ENCODE data around the gene PAPSS2.
"Not testable (repeated sequence)": the region's sequence is repeated elsewhere in the genome, so short reads cannot be mapped to it uniquely, and the experiment has no call there.

PAPSS2 gene

DNA sequence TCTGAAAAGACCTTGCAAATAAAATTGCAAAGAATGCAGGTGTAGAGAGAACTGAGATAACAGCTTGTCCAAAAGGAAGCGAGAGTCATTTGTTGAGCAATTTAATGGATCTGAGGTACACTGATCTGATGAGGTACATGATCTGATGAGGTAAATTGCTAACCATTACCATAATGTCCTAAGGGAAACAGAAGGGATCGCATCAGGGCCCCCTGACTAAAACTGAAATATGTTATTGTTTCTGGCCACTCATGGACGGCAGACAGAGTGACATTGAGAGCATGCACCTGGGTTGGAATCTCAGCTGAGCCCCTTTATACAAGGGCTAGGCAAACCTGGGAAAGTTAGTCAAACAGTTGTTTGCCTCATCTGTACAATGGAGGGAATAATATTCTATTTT, 15.8 kb upstream of the PAPSS2 start:
- no peak for DNase-seq

DNA sequence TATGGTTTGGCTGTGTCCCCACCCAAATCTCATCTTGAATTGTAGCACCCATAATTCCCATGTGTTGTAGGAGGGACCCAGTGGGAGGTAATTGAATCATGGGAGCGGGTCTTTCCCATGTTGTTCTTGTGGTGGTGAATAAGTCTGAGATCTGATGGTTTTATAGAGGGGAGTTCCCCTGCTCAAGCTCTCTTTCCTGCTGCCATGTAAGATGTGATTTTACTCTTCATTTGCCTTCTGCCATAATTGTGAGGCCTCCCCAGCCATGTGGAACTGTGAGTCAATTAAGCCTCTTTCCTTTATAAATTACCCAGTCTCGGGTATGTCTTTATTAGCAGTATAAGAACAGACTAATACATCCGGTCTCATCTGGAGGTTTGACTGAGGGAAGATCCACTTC, 15.2 kb upstream of the PAPSS2 start:
- not testable (repeated sequence) for DNase-seq

DNA sequence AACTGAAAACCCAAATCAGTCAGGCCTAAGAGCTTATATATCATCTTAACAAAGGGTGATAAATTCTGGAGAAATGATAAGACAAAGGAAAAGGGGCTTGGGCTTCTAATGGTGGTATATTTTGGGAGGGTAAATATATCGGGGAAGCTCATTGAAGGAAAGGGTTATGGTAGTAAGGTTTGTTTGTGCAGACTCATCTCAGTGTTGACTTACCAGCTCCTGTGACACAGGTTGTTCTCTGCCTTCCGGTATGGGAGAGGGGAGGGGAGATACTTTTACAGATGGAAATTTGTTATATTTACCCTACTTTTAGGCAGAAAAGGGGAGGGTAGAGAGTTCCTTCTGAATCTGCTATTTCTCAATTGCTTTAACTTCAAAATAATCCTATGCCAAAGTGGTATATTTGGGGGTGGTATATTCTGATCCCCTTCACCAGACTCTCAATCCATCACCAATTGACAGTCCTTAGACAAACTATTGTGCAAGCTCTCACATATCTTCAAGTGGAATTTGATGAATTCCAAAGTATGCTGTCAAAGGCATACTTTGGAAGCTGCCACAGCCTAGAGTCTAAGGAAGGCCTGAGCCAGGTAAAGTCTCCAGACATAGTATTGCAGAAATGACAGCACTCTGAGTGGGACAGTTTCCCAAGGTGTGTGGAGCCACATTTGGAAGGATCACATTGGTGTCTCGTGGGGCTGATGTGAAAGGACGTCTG, 13.3 kb upstream of the PAPSS2 start:
- DNase-seq = no peak

DNA sequence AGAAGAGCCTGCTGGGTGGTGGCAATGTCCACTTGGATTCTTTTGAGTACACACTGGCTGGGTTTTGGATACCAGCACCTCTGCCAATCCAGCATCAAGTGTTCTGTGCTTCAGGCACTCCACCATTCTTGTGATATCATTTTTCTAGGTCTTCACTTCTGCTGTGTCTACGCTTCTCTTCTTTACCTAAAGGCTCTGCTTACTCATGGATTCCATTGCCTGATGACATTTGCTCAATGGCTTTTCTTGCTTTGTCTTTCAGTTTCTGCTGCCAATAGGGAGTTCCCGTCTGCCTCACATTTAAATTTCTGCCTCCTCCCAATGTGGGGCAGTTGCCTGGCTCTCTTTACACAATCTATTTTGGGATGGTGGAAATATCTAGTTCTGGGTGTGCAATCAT, 12.7 kb upstream of the PAPSS2 start:
- DNase-seq = no peak

DNA sequence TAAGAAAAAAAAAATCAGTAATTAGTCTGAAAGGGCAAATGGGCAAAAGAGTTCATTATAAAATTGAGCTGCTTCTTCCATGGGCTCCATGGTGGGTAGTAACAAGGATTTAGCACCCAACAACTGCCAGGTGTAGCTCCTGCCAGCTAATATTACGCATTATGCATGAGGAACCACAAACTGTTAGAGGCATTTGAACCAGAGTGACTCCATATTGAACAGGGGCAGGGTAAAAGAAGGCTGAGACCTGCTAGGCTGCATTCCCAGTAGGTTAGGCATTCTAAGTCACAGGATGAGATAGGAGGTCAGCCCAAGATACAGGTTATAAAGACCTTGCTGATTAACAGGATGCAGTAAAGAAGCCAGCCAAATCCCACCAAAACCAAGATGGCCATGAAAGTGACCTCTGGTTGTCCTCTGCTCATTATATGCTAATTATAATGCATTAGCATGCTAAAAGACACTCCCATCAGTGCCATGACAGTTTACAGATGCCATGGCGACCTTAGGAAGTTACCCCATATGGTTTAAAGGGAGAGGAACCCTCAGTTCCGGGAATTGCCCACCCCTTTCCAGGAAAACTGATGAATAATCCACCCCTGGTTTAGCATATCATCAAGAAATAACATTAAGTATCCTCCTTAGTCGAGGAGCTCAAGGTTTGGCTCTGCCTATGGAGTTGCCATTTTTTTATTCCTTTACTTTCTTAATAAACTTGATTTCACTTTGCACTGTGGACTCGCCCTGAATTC, 8.7 kb upstream of the PAPSS2 start:
- no peak for DNase-seq

DNA sequence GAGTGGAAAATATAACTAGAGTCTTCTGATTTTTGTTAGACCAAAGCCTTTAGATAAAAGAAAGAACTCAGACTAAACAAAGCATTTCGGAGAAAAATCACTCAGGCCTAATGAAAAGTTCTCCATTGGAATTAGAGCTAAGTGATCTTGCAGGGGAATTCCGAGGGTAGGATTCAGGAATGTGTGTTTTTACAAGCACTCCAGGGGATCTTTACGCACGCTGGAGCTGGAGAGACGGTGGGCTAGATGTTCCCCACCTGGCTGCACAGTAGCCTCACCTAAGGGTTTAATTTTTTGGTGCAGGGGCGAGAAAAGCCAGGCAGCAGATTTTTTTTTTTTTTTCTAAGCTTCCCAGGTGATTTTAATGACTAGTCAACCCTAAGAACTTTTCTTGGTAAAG, 7.9 kb upstream of the PAPSS2 start:
- no peak for DNase-seq

DNA sequence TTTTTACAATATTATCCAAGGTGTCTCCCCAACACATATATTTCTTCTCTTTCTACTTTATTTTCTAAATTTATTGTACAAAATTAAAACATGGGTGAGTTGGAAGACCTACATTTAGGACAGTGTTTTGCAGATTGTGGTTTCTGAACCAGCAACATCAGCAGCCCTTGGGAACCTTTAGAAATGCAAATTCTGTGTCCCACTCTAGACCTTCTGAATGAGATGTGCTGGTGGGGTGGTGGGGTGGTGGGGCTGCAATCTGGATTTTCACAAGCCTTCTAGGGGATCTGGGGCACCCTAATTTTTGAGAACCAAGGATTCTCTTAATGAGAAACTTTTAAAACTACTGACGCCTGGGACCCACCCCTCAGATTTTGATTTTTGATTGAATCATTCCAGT, 7.4 kb upstream of the PAPSS2 start:
- no peak for DNase-seq

DNA sequence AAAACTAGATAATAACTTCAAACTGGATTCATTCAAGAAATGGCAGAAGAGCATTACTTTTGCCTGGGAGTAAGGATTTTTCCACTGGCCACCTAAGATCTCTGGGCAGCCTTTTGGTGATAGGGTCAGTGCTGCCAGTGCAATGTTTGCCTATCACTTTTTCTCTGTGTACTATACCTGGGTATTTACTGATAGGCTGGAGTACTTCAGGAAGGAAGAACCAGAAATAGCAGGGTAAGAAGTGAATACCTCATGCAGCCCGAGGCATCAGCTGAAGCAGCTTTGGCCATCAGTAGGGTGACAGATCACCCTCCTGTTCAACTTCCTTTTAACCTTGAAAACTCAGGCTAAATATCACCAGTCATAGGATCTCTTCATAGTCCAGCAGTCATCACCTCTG, 5.5 kb upstream of the PAPSS2 start:
- DNase-seq = no peak

DNA sequence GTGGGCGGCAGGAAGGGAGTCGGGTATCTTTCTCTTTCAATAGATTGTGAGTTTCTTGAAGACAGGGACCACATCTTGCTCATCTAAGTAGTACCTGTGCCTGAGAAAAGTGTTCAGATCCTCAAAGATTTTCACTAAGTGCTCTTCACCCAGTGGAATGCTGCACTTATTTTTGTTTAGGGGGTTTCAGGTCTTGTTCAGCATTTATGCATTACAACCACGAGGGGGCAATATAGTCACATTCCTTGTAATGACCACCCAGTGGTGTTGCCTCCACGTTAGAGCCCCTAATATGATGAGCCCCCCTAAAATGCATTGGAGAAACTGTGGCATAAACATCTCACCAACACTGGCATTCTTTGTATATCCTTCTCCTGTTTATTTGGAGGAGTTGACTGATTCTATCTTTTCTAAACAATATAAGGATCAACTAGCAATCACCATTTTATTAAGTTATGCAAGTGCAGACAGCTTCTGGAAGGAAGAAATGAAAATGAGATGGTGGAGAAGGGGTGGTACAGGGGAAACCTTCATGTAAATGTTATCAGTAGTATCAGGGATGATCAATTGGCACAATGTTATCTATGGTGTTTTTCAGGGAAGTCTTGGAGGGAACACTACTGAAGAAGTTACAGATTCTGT, 3.1 kb upstream of the PAPSS2 start:
- DNase-seq = no peak

DNA sequence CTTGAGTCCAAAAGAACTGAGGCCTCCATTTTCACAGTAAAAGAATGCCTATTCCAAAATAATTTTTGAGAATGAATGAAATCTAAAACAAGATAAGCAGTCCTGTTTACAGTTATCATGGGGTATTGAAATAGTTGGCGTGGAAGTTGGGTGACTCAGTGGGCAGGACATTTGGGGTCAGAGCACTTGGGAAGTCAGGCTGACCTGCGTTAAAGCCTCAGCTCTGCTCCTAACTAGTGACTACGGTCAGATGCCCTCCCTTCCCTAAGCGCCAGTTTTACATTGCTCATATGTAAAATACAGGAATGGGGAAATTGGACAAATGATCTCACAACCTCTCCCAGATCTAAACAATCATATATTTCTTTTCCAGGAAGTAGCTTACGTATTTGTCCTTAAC, 2.3 kb upstream of the PAPSS2 start:
- DNase-seq = no peak

DNA sequence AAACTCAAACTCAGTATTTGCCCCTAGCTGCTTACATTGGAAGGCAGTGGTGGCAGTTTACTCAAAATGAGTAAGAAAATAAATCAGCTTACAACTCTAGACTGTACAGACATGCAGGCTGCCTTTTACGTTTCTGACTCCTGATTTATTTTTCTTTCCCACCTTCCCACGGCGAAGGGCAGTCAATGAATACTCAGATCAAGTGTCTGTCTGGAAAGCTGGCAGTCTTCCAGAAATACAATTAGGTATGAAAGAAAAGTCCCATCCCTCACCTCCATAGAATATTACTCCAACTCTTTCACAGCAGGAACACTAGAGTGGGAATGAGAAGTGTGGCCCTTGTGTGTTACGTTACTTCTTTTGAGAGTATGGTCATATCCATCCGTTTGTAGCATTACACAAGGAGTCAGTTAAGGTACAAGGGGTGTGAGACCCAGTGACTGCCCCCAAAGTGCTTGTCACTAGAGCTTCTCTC, 1.3 kb upstream of the PAPSS2 start:
- DNase-seq = no peak

DNA sequence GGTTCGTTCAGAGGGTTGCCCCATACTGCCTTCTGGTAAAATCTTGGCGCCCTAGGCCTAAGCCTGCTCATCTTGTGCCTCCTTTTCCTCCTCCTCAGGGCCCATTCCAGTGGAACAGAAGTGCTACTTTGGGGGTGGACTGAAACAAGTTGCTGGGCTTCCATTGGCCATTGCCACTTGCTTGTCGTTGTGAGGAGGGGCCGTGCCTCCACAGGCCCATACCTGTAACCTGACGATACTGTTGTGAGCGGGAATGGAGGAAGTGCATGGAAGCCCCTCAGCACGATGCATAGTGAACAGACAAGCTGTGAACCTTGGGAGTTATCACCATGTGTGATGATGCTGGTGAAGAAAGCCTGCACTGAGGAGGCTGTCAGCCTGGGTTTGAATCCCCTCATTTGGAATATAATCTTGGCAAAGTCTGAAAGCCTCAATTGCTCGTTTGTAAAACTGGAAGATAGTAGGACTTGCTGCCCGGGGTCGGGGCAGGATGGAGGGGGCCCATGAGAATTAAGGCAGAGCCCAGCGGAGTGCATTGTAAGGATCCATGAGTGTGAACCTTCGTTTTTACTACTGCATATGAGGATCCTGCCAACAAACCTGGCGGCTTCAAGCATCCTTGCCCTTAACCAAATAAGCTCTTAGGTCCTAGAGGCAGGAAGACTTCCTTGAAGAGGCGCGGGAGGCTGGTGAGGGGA, 671 bp upstream of the PAPSS2 start:
- no peak for DNase-seq

DNA sequence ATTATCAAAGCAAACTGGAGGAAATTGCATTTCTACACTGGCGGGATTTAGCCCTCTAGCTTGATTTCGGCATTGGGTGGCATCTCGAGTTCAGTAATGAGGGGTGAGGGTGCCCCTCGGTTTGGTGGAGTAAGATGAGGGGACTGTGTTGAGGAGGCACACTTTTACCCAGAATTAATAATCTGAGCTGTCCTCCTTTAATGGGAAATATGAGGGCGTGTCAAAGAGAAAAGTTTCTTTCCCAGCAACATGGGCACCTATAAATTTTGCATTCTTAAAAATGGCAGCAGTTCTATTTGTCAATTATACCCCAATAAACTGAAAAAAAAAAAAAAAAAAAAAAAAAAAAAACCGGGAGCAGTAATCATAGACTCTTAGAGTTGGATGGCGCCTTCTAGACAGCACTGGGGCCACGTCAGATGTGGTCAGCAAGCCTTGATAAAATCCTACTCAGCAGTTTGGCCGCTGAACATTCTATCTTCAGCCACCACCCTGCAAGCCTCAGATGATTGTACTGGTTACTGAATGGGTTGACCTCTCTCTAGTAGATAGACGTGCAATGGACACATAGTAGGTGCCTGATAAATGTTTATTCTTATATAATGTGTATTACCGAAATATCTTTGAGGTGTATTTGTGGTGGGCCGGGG, 931 bp downstream of the PAPSS2 start:
- no peak for DNase-seq

DNA sequence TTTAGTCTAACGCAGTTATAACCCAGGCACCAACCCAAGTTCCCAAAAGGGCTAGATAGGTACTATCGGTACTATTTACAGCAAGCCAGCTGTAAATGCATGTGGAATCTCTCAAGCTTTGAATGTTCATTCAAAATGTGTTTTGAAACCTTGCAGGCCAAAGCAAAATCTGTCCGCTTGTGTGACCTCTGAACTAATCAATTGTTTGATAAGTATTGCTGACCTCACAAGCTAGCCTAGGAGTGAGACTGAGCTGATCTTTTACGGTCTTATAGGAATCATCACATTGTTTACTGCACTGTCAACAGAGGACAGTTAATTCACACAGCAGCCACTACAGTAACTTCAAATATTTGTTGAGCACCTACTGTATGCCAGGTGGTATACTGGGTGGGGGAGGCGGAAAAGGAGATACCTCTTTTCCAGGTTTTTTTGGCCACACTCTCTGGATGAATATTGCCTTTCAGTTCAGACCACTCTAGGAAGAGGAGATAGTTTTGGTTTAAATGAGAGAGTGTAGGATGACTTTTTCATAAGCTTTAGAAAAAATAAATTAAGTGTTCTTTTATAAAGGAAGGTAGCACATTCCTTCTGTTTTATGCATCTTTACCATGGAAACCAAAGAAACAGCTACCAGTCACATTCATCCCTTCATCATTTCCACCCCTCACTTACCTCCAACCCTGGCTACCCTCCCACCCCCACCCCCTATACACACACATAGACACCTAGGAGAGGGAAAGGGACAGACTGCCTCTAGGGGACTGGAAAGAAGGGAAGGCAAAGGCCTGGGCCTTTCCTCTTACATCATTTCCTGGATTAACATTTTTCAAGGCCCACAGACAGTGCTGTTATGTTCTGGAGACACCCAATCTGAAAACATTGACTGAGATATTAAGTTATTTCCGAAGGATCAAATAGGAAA, 2.4 kb downstream of the PAPSS2 start:
- DNase-seq = no peak

DNA sequence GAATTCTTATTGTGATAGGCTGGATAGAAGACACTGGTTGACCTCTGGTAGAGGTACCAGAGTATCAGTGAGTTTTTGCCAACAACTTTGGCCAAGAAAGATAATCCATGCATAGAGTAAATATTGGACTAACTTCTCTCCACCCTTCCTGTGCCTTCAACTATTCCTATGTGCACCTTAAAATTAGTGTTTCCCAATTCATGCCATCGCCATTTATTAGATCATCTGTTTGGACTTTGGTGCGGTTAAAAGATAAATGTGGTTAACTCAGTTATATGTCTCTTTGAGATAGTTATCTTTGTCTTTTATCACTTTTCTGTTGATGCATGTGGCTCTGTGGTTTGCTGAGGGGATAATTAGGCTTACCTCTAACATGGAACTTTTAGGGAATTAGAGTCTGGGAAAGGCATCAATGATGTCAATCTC, 4.6 kb downstream of the PAPSS2 start:
- DNase-seq = no peak

DNA sequence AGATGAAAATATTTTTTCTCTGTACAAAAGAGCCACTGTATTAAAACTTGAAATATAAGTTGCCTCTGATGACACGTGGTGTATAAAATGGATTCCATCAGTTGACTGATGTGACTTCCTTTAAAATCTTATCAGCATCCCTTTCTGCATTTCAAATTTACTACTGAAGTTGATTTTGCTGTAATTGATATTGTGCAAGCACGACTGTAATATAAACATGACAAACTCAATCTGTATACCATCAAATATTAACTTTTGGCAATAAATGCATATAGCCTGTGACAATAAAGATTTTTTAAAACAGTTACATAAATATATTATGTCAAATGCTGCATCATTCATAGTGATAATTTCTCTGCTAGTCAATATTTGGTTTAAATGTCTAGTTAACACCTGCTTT, 7.8 kb downstream of the PAPSS2 start:
- no peak for DNase-seq

DNA sequence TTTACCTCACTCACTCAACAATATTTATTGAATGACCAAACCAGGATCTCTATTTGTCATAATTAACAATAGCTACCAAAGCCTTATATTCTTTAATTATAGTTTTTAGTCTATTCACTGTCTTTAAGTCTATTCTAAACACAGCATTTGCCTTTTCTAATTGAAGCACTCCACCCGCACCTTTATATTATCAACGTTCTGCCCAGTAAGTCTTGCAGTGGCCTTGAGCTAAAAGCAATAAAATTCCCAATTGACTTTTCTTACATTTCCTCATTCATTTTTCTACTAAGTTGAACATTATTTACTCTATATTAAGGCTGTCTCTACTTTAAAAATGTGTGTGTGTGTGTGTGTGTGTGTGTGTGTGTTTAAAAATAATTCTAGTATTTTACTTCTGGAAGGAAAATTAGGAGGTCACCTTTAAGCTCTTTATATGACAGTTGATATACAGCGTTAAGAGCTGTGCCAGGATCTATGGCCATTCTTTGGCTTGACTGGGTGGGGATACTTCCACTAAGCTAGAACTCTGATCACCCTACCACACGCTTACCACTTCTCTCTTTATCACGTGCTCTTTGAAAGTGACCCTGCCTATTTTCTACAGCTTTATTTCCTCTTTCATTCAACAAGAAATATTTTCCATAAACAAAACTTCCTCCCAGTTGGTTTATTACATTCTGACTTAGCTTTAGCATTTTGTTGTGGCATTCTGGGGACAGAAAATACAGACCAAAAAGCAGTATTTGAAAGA, 8.8 kb downstream of the PAPSS2 start:
- DNase-seq = no peak

DNA sequence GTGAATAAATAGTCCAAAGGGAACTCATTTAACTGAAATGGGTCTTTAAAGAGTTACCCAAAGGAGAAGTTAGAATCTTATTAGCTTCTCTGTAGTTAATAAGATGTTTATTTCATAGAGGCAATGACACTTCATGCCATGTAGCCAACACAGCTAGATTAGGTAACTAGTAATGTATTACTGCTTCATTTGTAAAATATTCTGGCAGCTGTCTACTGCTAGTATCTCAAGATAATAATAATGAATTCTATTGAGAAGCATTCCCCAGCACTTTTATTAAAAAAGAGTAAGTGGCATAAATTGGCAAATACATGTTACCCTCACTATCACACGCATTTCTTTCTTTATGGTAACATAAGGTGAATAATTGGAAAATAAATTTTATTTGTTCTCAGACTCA, 10.1 kb downstream of the PAPSS2 start:
- DNase-seq = no peak

DNA sequence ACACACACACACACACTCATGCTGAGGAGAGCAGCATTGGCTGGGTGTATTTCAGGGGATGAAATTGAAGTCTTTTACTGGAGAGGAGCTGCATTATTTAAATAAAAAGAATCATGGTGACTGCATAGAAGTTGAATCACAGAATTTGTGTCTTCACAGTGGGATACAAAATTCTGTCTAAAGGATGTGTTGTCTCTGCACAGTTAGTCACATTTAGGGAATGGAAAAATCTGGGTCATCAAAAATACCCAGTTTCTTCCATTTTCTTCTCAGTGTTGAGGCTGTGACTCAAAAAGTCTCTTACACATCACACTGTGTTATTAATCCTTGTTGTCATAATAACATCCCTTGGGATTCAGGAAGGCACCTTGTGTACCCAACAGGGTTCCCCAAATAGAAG, 10.9 kb downstream of the PAPSS2 start:
- DNase-seq = no peak

DNA sequence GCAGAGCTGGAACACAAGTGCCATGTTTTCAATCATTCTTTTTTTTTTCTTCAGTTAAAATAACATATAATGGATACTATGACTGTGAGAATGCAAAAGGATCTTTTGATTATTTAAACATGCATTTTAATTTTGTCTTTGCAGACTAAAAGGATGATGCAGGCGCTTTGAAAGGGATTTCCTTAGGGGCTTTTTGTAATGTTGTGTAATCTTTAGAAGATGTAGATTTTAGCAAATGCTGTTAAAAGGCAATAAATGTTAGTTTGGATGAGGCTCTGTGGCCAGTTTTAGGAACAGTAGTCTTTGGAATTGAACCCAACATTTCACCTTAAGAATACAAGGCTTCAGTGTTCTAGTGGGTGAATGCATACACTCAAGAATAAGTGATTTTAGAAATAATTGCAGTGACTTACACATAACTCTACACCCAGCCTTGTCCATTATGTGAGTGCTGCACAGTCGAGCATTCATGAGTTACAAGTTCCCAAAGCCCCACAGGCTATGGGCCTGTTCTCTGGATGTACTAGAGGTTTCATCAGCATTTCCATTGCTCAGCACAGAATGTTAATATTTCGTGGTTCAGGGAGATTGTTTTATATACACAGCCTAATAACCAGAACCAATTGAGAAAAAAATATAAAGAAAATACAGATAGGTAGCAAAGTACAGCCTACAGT, 11.6 kb downstream of the PAPSS2 start:
- no peak for DNase-seq
